D721Med (cell line): ENCODE results near the gene TUBGCP6.

Source experiments
- DNase-seq: peaks from one replicate; pipeline ENCODE4 v3.0.0; 2011; ENCODE audit warnings: low spot score; ENCODE audit not compliant: insufficient read length
- FAIRE-seq: peaks from 2 replicates; lab custom pipeline; 2011; peaks lifted over from hg19 to GRCh38; lab: Jason Lieb, UNC
- CTCF ChIP-seq: IDR thresholded peaks from 2 replicates; pipeline ENCODE4 v1.5.1; 2012; ENCODE audit warnings: mild to moderate bottlenecking, control low read depth; ENCODE audit not compliant: insufficient read depth; ENCODE audit errors: missing control alignments

The TUBGCP6 gene

GRCh38 chr22:50261615-50262459 lies 17.0 kb upstream of the TUBGCP6 start, which contains the start of gene MAPK12:
Gene MAPK12, minus strand, starts transcription at chr22:50261683. Its CDS starts 174 bp downstream, at chr22:50261509.
- no peak for TF ChIP-seq CTCF
- no peak for FAIRE-seq
- DNase-seq: no peak

- no peak for TF ChIP-seq CTCF
- FAIRE-seq: no peak
- DNase-seq: no peak
These were observed 16.2 kb upstream of the TUBGCP6 start for GRCh38 chr22:50260801-50261614.

GRCh38 chr22:50260434-50260800 lies 15.6 kb upstream of the TUBGCP6 start:
- no peak for DNase-seq
- FAIRE-seq: no peak

GRCh38 chr22:50259302-50259701 lies 14.5 kb upstream of the TUBGCP6 start:
- no peak for TF ChIP-seq CTCF
- FAIRE-seq (no peak), DNase-seq (no peak)

More at GRCh38 chr22:50260434-50260800, 15.6 kb upstream of the TUBGCP6 start:
- TF ChIP-seq CTCF: no peak

- no peak for TF ChIP-seq CTCF
- FAIRE-seq: no peak
- DNase-seq: no peak
These were observed 13.8 kb upstream of the TUBGCP6 start for GRCh38 chr22:50258361-50259292.

- FAIRE-seq: no peak
- TF ChIP-seq CTCF: no peak
- DNase-seq: no peak
These were observed 12.9 kb upstream of the TUBGCP6 start for GRCh38 chr22:50257451-50258360.
